ENCODE measurements around the gene SLIT3.

SLIT3 gene

DNA sequence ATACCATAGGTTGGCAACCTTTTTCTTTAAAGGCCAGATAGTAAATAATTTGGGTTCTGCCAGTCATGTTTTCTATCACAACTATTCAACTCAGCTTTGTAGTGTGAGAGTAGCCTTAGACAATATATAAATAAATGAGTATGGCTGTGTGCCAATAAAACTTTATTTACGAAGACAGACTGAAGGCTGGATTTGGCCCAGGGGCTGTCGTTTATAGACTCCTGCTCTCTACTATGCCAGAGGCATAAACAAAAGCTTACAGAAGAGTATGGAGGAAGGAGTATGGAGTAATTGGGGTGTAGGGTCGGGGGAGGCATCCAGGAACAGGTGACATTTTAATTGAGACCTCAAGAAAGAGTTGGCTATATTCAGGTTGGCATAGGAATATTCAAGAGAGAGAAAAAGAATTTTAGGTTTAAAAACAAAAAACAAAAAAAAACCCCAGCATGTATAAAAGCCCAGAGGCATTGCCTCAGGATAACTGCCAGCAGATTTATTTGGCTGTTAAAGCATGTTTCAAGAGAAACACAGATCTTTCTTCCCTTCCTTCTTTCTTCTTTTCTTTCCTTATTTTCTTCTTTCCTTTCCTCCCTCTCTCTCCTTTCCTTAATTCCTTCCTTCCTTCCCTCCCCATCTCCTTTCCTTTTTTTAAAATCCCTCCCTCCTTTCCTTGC, 39.9 kb downstream of the SLIT3 start:
- no peak for DNase-seq

DNA sequence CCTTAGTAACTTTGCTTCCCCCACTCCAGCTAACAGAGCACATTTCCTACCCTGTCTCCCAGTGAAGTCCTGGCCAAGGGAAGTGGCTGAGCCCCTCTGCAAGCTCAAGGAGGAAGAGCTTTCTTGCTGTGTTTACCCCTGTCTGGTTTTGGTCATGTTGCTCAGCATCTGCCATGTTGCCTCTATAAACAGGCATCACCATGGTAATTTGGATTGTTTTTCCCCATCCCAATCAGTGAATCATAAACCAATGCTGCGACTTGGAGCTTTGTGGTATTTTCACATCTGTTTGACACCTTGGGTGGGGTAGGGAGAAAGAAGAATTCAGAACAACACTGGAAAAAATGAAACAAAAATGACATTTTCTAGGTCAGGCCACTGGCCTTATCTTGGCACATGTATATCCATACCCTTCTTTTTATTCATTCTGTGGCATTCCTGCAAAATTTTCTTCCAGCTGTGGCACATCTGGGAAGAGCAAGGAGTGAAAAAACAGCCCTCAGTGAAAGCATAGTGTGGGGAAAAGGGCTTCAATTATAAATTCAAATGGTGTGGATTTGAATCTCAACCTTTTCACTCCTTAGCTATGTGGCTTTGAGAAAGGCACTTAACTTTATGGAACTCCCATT, 42.5 kb downstream of the SLIT3 start:
- no peak for DNase-seq

GRCh38 chr5:169256191-169256590, 44.7 kb downstream of the SLIT3 start:
- no peak for DNase-seq

DNA sequence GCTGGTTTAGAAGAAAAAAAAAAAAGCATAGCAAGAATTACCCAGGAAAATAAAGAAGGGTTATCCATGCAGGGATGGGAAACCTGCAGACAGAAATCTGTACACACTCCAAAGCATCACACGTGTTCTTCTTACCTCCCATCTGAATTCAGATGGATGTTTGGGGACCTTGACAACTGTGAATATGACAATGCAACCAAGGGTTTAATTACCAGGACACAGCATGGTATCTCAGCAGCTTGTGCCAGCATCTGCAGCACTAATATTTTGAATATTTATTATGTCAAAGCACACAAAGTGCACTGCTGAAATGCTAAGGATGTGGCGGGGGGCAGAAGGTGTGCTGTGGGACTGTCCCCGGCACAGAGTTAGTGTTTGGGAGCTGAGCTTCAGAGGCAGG, 47.9 kb downstream of the SLIT3 start:
- DNase-seq = no peak

DNA sequence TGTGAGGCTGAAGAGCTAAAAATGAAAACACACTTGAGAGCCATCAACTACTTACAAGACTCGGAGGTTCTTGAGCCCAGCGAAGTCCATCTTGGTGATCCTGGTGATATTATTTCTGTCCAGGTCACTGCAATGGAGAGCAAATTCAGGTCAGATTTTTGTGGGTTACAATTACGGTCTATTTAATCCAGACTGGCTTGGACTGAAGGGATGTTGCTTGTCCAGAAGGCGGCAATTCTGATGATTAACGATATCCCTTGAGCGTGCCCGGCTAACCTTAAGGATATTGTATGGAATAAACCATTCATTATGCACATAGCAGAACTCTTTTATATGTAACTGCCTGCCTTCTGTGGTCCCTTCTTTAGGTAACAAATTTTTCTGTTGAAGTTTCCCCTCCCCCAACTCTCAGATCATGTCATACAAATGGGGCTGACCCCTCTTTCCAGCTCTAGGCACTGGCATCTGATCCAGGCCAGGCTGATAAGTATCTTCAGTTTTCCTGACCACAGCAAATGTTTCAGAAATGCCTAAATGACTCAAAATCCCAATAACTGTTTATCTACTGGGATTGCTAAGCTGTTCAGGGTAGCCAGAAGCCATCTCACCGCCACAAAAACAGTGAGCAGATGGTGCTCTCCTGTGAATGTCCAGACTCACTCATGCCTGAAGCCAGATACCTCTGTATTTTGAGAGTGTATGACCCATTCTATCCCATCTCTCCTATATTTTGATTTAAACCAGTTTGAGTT, 49.4 kb downstream of the SLIT3 start:
- DNase-seq = no peak

DNA sequence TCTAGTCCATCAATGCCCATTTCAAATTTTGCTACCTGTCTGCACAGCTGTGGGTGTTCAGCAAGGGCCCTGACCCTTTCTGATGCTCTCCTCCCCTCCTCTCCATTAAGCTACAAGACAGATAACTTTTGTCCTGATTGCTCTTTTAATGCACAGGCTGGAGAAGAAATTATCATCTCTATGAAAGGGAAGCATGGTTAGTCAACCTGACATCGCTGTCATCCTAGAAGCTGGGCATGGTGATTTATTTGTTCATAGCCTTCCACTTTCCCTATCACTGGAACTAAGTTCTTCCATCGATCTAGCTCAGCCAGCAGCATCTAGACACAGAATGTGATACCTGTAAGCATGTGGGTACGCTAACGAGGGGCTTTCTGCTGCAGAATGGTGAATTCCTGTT, 50.1 kb downstream of the SLIT3 start:
- no peak for DNase-seq

DNA sequence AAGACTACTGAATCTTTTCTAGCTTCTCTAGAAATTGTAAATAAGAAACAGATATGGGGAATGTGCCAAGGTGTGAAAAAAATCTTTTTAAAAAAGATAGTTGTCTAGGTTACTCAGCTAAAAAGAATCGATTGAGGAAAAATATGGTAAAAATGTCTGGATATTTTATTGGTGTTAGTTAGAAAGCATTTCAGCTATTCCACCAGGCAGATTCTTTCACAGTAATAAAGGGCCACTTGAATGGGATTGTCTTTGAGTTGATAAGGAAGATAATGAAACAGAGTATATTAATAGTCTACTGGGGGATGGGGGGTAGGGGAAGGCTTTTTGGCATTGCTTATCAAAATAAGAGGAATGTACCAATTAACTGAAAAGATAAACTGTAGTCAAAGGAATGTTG, 51.9 kb downstream of the SLIT3 start:
- DNase-seq = no peak

DNA sequence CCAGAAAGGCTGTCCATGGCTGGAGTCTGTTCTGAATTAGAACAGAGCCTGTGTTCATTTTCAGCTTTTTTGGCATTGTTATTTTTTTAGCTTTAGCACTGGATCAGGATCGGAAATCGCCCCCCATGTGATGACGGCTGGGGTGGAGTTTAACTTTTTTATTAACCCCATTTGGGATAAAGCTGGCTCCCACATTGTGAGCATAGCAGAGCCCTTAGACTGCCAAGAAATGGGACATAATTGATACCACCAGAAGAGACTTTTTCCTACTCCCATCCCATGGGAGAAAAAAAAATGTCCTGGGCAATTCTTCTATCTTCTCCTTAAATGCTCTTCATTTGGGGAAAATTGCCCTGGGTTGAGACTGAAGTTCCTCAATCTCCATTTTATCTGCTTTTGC, 52.4 kb downstream of the SLIT3 start:
- DNase-seq = no peak

DNA sequence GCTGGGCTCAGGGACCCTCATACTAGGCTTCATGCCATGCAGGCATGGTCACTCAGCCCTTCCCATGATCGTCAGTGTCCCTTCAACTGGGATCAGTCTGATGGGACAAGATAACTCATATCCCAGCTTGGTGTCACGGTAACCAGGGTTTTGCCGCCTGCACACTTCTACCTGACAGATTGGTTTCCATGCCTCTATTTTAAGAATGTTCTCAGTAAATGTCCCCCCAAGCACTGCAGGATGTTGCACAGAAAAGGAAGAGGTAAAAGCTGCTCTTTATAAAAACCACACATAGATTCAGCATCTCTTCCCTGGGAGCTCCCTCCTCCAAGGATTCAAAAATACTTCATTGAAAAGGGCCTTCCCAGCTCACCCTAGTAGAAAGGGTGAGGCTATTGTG, 56.1 kb downstream of the SLIT3 start:
- no peak for DNase-seq

DNA sequence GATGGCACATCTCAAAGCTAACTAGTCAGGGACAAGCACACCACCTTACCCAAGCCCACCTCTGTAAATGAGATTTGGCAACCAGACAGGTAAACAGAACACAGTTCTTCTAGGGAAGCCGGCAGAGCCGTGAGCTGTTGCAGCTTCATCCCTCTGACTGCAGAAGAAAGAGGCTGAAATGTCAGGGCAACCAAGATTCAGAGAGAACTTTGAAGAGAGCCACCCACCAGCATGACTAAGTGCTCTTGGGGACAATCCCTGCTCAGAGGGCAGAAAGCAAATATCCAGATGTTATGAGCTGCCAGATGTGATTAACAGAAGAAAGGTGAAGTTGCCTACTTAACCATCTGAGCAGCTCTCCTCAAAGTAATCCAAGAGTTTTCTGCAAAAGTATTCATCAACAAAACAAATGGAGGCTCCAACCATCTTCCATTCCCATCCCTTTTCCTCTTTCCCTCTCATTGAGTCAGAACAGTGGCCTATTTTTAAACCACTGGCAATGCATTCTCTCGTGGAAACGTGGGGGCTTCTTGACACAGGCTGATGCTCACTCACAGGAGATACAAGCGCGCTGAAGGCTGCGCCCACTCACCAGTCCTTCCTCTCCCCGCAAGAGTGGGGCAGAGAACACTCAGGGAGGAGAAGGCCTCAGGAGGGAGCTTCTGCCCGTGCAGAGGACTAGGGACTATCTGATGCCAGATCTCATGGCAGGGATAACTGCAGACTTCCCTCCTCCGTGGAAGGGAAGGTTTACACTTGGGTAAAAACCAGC, 57.1 kb downstream of the SLIT3 start:
- DNase-seq = no peak

DNA sequence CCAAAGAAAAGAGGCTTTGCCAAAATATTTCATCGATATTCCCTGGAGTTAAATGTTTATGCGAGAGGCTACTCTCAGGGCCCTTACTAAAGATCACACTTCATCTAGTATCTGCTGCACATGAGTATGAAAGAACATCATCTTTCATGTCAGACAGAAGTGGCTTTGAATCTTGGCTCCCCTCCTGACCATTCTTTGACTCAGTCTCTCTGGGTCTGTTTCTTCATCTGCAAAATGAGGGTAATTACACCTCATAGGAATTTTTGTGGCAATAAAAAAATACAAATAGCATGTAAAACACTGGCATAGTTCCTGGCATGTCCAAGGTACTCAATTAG, 58.1 kb downstream of the SLIT3 start:
- DNase-seq = no peak

- DNase-seq = no peak
Measured at GRCh38 chr5:169242175-169242848, 58.6 kb downstream of the SLIT3 start.

DNA sequence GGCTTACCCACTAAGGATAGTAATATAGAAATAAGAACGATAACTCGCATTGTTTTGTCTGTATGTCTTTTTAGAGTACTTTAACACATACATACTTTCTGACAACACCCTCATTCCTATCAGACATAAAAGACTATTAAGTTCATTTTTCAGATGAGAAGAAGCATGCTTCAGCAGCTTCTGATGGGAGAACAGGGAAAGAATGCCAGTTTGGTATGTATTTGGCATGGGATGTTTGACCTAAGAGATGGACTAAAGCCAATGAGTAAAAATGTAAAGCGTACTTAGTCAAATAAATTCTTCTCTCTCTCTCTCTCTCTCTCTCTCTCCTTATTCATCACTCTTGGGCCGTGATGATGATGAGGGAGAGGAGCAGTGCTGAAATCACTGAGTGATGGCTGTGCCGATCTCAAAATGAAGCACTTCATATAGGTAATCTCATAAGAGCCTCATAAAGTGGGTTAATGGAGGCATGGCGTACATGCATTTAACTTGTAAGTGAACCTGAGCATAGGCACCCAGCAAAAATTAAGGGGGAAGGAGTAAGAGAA, 71.5 kb downstream of the SLIT3 start:
- no peak for DNase-seq

- no peak for DNase-seq
Measured at GRCh38 chr5:169226895-169227294, 74.0 kb downstream of the SLIT3 start.

DNA sequence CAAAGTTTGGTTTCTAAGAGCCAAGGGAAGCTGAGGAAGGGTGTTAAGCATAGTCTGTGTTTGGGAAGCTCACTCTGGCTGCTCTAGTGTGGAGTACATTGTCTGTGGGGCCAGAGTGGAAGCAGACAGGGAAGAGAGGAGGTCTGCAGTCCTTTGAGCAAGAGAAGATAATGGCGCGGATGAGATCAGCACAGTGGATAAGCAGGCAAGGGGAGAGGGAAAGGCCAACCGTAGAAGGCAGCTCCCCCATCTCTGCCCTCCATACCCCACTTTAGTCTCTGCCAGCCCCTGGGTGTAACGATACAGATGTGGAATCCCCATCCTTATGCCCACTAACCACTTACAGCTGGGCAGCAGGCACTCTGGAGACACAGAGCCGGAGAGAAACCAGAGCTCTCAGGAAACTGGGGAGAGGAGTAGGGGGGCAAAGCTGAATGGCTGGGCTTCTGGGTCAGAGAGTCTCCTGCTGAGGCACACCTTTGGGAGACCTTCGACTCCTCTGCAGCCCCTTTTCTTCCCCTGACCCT, 75.0 kb downstream of the SLIT3 start:
- DNase-seq = no peak

DNA sequence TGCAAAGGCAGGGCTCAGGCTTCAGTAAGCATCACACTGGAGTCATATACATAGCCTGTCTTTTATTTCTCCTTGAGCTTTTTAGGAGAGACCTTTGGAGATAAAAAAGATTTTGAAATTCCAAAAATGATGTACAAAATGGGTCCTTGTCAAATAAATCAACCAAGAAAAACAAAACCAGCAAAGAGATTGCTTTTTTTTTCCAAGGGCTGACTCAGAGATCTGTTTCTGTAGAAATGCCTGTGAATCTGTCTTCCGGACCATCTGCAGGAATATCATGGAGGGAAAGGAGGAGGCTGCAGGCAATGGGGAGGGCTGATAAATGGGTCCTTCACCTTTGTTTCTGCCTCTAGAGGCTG, 77.4 kb downstream of the SLIT3 start:
- DNase-seq = no peak

DNA sequence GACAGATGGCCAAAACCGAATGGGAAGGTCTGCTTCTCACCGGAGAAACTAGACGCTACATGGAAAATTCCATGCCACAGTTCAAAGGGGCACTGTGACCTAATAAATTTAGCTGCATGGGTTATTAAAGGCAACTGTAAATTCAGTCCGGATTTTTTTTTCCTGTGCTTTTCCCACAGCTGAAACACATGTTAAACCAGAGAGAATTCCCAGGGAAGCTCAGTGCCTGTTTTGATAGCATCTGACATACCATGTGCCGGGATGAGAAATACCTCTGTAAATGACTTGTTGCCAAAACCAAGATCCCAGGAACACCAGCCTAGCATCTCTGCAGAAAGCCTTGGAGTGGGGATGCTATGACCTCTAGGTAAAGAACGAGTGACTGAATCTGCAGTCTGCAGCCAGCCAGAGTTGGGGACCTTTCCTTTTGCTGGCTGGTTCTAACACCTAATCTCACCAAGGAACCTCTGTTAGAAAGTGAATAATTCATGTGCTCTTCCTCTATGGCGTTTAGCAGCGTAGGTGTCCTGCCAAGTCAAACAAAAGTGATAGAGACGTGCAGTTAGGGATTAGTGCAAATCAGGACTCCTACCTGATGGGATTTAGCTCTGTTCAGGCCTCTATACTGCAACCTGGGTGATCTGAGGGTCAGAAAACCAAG, 77.9 kb downstream of the SLIT3 start:
- DNase-seq = no peak

DNA sequence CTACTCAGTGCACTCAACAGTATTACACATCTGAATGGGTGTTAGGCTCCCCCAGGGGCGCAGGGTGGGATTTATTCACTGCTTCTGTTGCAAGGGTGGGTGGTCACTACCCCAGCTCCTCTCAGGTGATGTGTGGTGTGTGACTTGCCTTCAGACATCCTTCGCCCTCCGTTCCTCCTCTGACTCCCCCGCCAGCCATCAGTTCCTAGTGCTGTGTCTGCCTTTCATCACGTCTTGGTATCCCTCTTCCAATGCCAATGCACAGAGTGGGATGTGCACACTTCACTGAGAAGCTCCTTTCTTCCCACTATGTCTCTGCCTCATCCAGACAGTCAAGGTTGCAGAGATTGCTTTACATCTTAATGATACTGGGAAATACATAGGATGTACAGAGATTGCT, 79.4 kb downstream of the SLIT3 start:
- DNase-seq = no peak

GRCh38 chr5:169219961-169220360, 81.0 kb downstream of the SLIT3 start:
- no peak for DNase-seq

DNA sequence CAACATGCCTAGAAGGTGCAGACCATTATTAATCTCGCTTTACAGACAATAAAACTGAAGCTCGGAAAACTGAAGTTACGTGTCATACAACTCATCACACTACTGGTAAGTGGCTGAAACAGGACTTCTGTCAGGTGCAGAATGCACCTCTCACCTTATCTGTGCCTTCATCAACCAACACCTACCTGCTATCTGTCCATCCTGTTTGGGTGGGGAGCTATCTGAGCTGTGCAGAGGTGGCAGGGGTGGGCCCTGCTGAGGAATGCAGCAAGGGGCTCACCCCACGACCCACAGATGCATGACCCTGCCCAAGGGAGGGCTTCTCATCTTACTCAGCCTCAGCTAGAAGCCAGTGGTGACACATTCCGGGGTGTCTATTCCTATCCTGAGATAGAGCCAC, 81.6 kb downstream of the SLIT3 start:
- DNase-seq = no peak

GRCh38 chr5:169218861-169219260, 82.1 kb downstream of the SLIT3 start:
- no peak for DNase-seq

GRCh38 chr5:169218176-169218575, 82.8 kb downstream of the SLIT3 start:
- no peak for DNase-seq

Measured in CD4-positive, alpha-beta T cell treated with Interleukin-12 subunit alpha and Interleukin-12 subunit beta, for 1 hour (primary cell).